SU-DHL-6 (cell line): ENCODE measurements around the gene SRGAP1.

Source experiments
- H2AFZ ChIP-seq: fragments of 200-600 bp; sonication (generic); 2 replicates; pipeline ENCODE4 v1.6.1; 2014; ENCODE audit warnings: low read depth, mild to moderate bottlenecking, moderate library complexity, mixed read lengths, antibody characterized with exemption, low read length; ENCODE audit not compliant: severe bottlenecking
- H3F3A ChIP-seq: fragments of 200-600 bp; shearing (Covaris generic); 2 replicates; pipeline ENCODE4 v1.6.0; 2016; ENCODE audit warnings: antibody characterized with exemption, mild to moderate bottlenecking; ENCODE audit not compliant: insufficient read depth
- H3K27ac ChIP-seq: fragments of 200-600 bp; sonication (generic); 2 replicates; pipeline ENCODE4 v1.5.1; 2016; ENCODE audit warnings: low read depth, mild to moderate bottlenecking, low read length, moderate library complexity, mixed read lengths
- H3K27me3 ChIP-seq: fragments of 200-600 bp; sonication (generic), shearing (Covaris generic); 2 replicates; pipeline ENCODE4 v1.6.0; 2014; ENCODE audit warnings: mild to moderate bottlenecking, low read length
- H3K36me3 ChIP-seq: fragments of 200-600 bp; sonication (generic); 2 replicates; pipeline ENCODE4 v1.6.1; 2014; ENCODE audit warnings: mild to moderate bottlenecking, low read length, mixed read lengths
- H3K4me2 ChIP-seq: fragments of 300-600, 200-600 bp; shearing (Covaris generic), sonication (generic); 2 replicates; pipeline ENCODE4 v1.6.0; 2014; ENCODE audit warnings: low read length, low read depth, mild to moderate bottlenecking; ENCODE audit not compliant: poor library complexity, severe bottlenecking
- H3K4me3 ChIP-seq: fragments of 200-600 bp; sonication (generic); 2 replicates; pipeline ENCODE4 v1.5.1; 2014; ENCODE audit warnings: antibody characterized with exemption, low read length, mild to moderate bottlenecking, mixed read lengths; ENCODE audit not compliant: insufficient read depth, poor library complexity, severe bottlenecking
- H3K79me2 ChIP-seq: fragments of 200-600 bp; sonication (generic); 2 replicates; pipeline ENCODE4 v1.6.1; 2014; ENCODE audit warnings: mild to moderate bottlenecking, low read length, moderate library complexity; ENCODE audit not compliant: insufficient read depth
- H3K9ac ChIP-seq: fragments of 200-600 bp; sonication (generic); 2 replicates; pipeline ENCODE4 v1.7.0; 2014; ENCODE audit warnings: mild to moderate bottlenecking, low read length
- H3K9me2 ChIP-seq: fragments of 200-600 bp; sonication (generic); replicated peaks from 2 replicates; pipeline ENCODE4 v1.6.1; 2014; ENCODE audit warnings: low read length; ENCODE audit not compliant: insufficient read depth
- H3K9me3 ChIP-seq: fragments of 200-600 bp; sonication (generic); 2 replicates; pipeline ENCODE4 v1.6.1; 2014; ENCODE audit warnings: low read length, mixed read lengths; ENCODE audit not compliant: insufficient read depth
- H4K20me1 ChIP-seq: fragments of 200-600 bp; sonication (generic); 2 replicates; pipeline ENCODE4 v1.6.1; 2014; ENCODE audit warnings: low read depth, mild to moderate bottlenecking, antibody characterized with exemption, low read length, moderate library complexity, mixed read lengths
- EZH2phosphoT487 ChIP-seq: fragments of 200-600 bp; sonication (generic), shearing (Covaris generic); conservative IDR thresholded peaks from 2 replicates; pipeline ENCODE4 v1.6.1; 2018; ENCODE audit warnings: mild to moderate bottlenecking, antibody characterized with exemption, low read length, moderate library complexity, mixed read lengths
- TF ChIP-seq, protein P1 (sequence below): fragments of 200-600 bp; sonication (generic); IDR thresholded peaks from one replicate; pipeline ENCODE4 v1.5.1; 2017; ENCODE audit warnings: antibody characterized with exemption, mild to moderate bottlenecking, low read length, moderate library complexity; ENCODE audit not compliant: insufficient read depth, poor library complexity, severe bottlenecking

SRGAP1 gene

DNA sequence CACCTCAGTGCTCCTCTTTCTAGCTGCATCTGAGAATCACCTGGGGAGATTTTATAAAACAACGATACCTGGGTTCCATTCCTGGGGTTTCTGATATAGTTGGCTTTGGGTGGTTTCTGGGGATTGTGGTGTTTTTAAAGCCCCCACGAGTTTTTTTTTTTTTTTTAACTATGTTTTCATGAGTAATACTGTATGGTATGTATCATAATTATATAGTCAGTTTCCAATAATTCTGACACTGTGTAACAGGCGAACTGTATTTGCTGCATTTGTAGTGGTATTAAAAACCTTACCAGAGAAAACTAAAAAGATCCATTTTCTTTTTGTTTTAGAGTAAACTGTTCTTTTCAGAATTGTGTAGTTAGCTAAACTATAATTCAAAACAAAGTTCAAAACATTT lies 84.9 kb downstream of the SRGAP1 start:
- no peaks in the 10 kb centered on the region for H3F3A ChIP-seq
- no peaks in the 10 kb centered on the region; the same call in 1 of the 2 replicates for H3K9me2 ChIP-seq
- H3K36me3 ChIP-seq, result no peaks in the 10 kb centered on the region
- H3K9me3 ChIP-seq, result no peaks in the 10 kb centered on the region
- no peaks in the 10 kb centered on the region for H3K27me3 ChIP-seq
- TF ChIP-seq, protein P1, sequence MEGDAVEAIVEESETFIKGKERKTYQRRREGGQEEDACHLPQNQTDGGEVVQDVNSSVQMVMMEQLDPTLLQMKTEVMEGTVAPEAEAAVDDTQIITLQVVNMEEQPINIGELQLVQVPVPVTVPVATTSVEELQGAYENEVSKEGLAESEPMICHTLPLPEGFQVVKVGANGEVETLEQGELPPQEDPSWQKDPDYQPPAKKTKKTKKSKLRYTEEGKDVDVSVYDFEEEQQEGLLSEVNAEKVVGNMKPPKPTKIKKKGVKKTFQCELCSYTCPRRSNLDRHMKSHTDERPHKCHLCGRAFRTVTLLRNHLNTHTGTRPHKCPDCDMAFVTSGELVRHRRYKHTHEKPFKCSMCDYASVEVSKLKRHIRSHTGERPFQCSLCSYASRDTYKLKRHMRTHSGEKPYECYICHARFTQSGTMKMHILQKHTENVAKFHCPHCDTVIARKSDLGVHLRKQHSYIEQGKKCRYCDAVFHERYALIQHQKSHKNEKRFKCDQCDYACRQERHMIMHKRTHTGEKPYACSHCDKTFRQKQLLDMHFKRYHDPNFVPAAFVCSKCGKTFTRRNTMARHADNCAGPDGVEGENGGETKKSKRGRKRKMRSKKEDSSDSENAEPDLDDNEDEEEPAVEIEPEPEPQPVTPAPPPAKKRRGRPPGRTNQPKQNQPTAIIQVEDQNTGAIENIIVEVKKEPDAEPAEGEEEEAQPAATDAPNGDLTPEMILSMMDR, result no peak
- TF ChIP-seq EZH2phosphoT487, result no peak
- H3K4me3 ChIP-seq, result no peak overlapping the region
- no peaks in the 10 kb centered on the region for H4K20me1 ChIP-seq
- no peaks in the 10 kb centered on the region for H3K79me2 ChIP-seq
- no peak overlapping the region for H2AFZ ChIP-seq
- H3K9ac ChIP-seq, result no peak overlapping the region
- H3K27ac ChIP-seq, result no peak overlapping the region
- H3K4me2 ChIP-seq, result no peak overlapping the region

DNA sequence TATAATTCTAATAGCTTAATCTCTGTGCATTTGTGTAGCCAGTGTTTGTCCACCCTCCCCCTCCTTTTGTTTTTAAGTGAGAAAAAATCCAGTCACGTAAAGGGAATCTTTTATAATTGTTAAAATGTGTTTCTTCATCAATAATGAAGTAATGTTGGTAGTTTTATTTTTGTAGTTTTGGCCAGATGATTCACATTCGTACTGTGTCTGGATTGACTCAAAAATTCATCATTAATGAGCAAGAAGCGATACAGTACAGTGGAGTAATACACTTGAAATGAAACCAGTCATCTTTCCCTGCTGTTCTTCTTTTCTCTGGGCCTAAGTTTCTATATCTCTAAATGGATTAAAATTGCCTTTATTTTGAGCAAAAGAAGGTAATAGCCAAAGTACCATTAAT lies 86.5 kb downstream of the SRGAP1 start:
- H3K4me3 ChIP-seq, result no peak overlapping the region
- no peaks in the 10 kb centered on the region for H3K36me3 ChIP-seq
- no peak overlapping the region for H2AFZ ChIP-seq
- TF ChIP-seq, protein P1, result no peak
- TF ChIP-seq EZH2phosphoT487, result no peak
- H3K4me2 ChIP-seq, result no peak overlapping the region
- H3K27ac ChIP-seq, result no peak overlapping the region
- H4K20me1 ChIP-seq, result no peaks in the 10 kb centered on the region
- H3K9me2 ChIP-seq, result no peaks in the 10 kb centered on the region; the same call in 1 of the 2 replicates
- no peaks in the 10 kb centered on the region for H3K9me3 ChIP-seq
- no peak overlapping the region for H3K9ac ChIP-seq
- H3K27me3 ChIP-seq, result no peaks in the 10 kb centered on the region
- no peaks in the 10 kb centered on the region for H3F3A ChIP-seq
- no peaks in the 10 kb centered on the region for H3K79me2 ChIP-seq

DNA sequence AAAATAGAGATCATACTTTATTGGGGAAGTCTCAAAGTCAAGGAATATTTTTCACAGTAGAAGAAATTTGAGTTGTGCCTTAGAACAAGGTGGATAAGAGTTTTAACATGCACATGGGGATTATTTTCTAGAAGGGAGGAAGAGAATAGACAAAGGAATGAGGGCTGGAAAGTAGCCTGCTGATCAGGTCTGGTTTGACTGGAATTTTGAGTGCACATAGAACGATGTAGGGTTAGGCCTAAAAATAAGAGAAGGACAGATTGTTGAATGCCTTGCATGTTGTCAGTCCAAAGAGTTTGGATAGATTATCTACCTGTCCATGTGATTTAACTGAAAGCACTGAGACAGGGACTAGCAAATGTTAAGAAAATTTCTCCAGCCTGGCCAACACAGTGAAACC lies 87.2 kb downstream of the SRGAP1 start:
- no peaks in the 10 kb centered on the region for H3K9me3 ChIP-seq
- H3K9ac ChIP-seq, result no peak overlapping the region
- no peaks in the 10 kb centered on the region for H3F3A ChIP-seq
- H3K4me3 ChIP-seq, result no peak overlapping the region
- no peaks in the 10 kb centered on the region for H3K79me2 ChIP-seq
- no peaks in the 10 kb centered on the region for H3K36me3 ChIP-seq
- H4K20me1 ChIP-seq, result no peaks in the 10 kb centered on the region
- H3K27me3 ChIP-seq, result no peaks in the 10 kb centered on the region
- H2AFZ ChIP-seq, result no peak overlapping the region
- TF ChIP-seq EZH2phosphoT487, result no peak
- TF ChIP-seq, protein P1, result no peak
- no peak overlapping the region for H3K4me2 ChIP-seq
- no peak overlapping the region for H3K27ac ChIP-seq
- H3K9me2 ChIP-seq, result no peaks in the 10 kb centered on the region; the same call in 1 of the 2 replicates
